HUES6 (cell line): Measurements from ENCODE around the gene NPHP4.

ENCODE experiments used
- H3K27ac ChIP-seq: 2 replicates; pipeline ENCODE4 v1.7.0; 2013; ENCODE audit warnings: low read depth, mild to moderate bottlenecking, low read length, inconsistent platforms
- H3K27me3 ChIP-seq: 2 replicates; pipeline ENCODE4 v1.6.1; 2013; ENCODE audit warnings: low read length; ENCODE audit not compliant: control insufficient read depth, insufficient read depth
- H3K36me3 ChIP-seq: 2 replicates; pipeline ENCODE4 v1.6.1; 2013; ENCODE audit warnings: low read length; ENCODE audit not compliant: control insufficient read depth, insufficient read depth
- H3K4me1 ChIP-seq: 2 replicates; pipeline ENCODE4 v1.6.1; 2013; ENCODE audit warnings: low read length; ENCODE audit not compliant: control insufficient read depth, insufficient read depth
- H3K4me3 ChIP-seq: 2 replicates; pipeline ENCODE4 v1.5.1; 2013; ENCODE audit warnings: low read depth, low read length
- H3K9ac ChIP-seq: one replicate; pipeline ENCODE4 v1.6.1; 2013; ENCODE audit warnings: mild to moderate bottlenecking, low read length
- H3K9me3 ChIP-seq: 2 replicates; pipeline ENCODE4 v1.6.1; 2013; ENCODE audit warnings: low read depth, low read length; ENCODE audit not compliant: control insufficient read depth, insufficient read depth

NPHP4 gene

GRCh38 chr1:6010554-6010953 lies 18.3 kb upstream of the NPHP4 start:
- Histone ChIP-seq H3K36me3 (no peaks in the 10 kb centered on the region), H3K4me1 (peaks cover 7% of the 10 kb centered on the region; the same call in 1 of the 2 replicates), H3K4me3 (no peak overlapping the region), H3K9ac (no peak overlapping the region), H3K27ac (no peak overlapping the region), H3K9me3 (no peaks in the 10 kb centered on the region), H3K27me3 (no peaks in the 10 kb centered on the region; the same call in 1 of the 2 replicates)

DNA sequence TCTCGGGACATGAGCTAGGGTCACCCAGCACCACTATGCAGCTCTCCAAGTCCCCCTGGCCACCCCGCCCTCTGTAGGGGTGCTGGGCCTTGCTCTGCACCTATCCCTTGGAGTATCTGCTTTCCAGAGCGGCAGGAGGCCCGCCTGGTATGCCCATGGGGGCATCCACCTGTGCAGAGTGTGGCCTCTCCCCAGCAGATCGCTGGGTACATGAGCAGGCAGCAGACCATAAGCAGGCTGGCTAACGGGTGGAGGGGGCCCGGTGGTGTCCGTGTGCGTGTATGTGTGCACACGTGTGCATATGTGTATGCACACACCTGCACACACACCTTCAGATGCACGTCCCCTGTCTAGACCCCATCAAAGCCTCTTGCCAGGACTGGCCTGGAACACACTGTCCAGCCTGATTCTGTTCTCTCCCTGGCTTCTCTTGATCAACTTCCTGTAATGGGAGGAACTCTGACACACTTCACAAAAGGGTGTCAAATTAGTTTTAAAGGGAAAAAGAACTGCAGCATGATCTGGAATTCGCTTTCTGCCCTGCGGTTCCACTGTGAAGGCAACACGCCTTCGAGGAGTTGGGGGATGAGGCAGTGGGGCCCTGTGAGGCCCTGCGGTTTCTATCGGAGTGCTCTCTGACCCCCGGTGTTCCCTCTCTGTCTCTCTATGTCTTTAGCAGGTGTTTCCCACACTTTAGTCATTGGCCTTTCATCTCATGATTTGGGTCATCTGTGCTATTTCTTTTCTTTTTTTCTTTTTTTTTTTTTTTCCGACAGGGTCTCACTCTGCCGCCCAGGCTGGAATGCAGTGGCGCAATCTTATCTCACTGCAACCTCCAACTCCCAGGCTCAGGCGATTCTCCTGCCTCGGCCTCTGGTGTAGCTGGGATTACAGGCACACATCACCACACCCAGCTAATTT lies 17.2 kb upstream of the NPHP4 start:
- H3K4me3 ChIP-seq = no peak overlapping the region

DNA sequence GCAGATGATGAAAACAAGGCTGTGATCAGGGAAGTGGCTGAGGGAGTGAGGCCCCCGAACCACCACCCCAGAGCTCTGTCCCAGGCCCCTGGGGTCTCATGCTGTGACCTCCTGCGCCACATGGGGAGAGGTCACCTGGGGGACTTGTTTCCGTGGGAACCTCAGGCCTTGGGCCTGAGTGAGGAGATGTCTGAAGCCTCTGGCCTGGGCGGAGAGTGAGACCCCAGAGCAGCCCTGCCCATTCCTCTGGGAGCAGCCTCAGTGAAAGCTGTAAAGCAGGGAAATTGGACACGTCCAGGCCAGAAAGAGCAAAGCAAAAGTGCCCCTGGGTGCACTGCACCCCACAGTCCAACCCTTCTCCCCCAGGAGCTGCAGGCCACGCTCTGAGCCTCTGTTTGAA lies 16.5 kb upstream of the NPHP4 start:
- Histone ChIP-seq H3K9me3 (no peaks in the 10 kb centered on the region), H3K36me3 (no peaks in the 10 kb centered on the region), H3K4me3 (no peak overlapping the region), H3K27ac (no peak overlapping the region), H3K9ac (no peak overlapping the region), H3K27me3 (peaks cover 1% of the 10 kb centered on the region; the same call in 1 of the 2 replicates), H3K4me1 (peaks cover 15% of the 10 kb centered on the region; the same call in 1 of the 2 replicates)

More for the DNA sequence above, 17.2 kb upstream of the NPHP4 start:
- Histone ChIP-seq H3K27ac (no peak overlapping the region), H3K9ac (no peak overlapping the region), H3K9me3 (no peaks in the 10 kb centered on the region), H3K36me3 (no peaks in the 10 kb centered on the region), H3K27me3 (no peaks in the 10 kb centered on the region; the same call in 1 of the 2 replicates), H3K4me1 (peaks cover 8% of the 10 kb centered on the region; the same call in 1 of the 2 replicates)

GRCh38 chr1:6008084-6008415 lies 15.8 kb upstream of the NPHP4 start:
- Histone ChIP-seq H3K27me3 (peaks cover 8% of the 10 kb centered on the region; the same call in 1 of the 2 replicates), H3K4me3 (no peak overlapping the region), H3K9me3 (no peaks in the 10 kb centered on the region), H3K36me3 (no peaks in the 10 kb centered on the region), H3K4me1 (peaks cover 21% of the 10 kb centered on the region), H3K9ac (no peak overlapping the region), H3K27ac (no peak overlapping the region)

GRCh38 chr1:6007318-6008083 lies 15.3 kb upstream of the NPHP4 start:
- Histone ChIP-seq H3K4me1 (peaks cover 27% of the 10 kb centered on the region), H3K27ac (no peak overlapping the region), H3K9me3 (no peaks in the 10 kb centered on the region), H3K4me3 (no peak overlapping the region), H3K36me3 (no peaks in the 10 kb centered on the region), H3K9ac (no peak overlapping the region), H3K27me3 (peaks cover 13% of the 10 kb centered on the region; the same call in 1 of the 2 replicates)

DNA sequence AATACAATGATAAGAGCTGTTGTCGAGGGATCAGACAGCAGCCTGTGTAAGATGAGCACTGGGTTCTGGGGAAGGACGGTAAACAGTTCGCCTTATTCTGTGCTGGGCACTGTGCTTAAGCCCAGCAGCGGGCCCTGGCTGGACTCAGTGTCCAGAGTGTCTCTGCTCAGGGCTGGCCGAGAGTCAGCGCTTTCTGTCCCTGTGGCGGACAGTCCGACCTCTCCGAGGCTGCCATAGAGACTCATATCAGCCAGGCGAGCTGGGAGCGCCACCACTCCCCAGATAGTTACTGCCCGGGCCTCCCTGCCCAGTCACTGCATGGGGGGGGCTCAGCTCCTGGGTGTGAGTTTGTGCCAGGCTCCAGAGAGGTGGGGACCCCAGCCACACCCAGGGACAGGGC lies 14.7 kb upstream of the NPHP4 start:
- Histone ChIP-seq H3K27ac (no peak overlapping the region), H3K4me1 (peaks cover 33% of the 10 kb centered on the region), H3K4me3 (no peak overlapping the region), H3K36me3 (no peaks in the 10 kb centered on the region), H3K9ac (no peak overlapping the region), H3K9me3 (no peaks in the 10 kb centered on the region), H3K27me3 (peaks cover 16% of the 10 kb centered on the region; the same call in 1 of the 2 replicates)

GRCh38 chr1:6005276-6005917 lies 13.2 kb upstream of the NPHP4 start:
- Histone ChIP-seq H3K27me3 (peaks cover 16% of the 10 kb centered on the region; the same call in 1 of the 2 replicates), H3K4me3 (no peak overlapping the region), H3K9ac (no peak overlapping the region), H3K9me3 (no peaks in the 10 kb centered on the region), H3K27ac (no peak overlapping the region), H3K36me3 (no peaks in the 10 kb centered on the region), H3K4me1 (peaks cover 36% of the 10 kb centered on the region)

DNA sequence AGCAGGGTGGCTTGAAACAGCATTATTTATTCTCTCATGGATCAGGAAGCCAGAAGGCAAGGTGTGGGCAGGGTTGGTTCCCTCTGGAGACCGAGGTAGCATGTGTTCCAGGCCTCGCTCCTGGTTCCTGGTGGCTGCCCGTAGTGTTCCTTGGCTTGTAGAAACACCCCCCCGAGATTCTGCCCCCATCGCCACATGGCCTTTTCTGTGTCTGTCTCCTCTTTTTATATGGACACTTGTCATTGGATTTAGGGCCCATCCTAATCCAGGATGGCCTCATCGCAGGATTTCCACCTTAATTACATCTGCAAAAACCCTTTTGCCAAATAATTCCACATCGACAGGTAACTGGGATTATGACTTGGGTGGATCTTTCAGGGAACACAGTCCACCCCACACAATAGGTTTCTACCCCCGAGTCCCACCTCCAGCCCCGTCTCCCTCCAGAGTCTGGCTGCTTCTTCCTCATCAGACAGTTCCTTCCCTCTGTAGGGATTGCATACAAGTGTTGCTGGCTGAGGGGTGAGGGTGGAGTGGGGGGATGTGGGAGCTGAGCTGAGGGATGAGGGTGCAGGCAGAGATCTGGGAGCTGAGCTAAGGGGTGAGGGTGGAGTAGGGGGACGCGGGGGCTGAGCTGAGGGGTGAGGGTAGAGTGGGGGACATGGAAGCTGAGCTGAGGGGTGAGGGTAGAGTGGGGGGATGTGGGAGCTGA lies 12.3 kb upstream of the NPHP4 start:
- Histone ChIP-seq H3K36me3 (no peaks in the 10 kb centered on the region), H3K9me3 (no peaks in the 10 kb centered on the region), H3K27me3 (peaks cover 16% of the 10 kb centered on the region; the same call in 1 of the 2 replicates), H3K9ac (no peak overlapping the region), H3K4me1 (peaks cover 36% of the 10 kb centered on the region), H3K4me3 (no peak overlapping the region), H3K27ac (no peak overlapping the region)

- H3K9me3 ChIP-seq = no peaks in the 10 kb centered on the region
- peaks cover 36% of the 10 kb centered on the region for H3K4me1 ChIP-seq
- no peak overlapping the region for H3K27ac ChIP-seq
- no peak overlapping the region for H3K9ac ChIP-seq
- H3K36me3 ChIP-seq = no peaks in the 10 kb centered on the region
- no peak overlapping the region for H3K4me3 ChIP-seq
- peaks cover 16% of the 10 kb centered on the region; the same call in 1 of the 2 replicates for H3K27me3 ChIP-seq
These were observed 11.6 kb upstream of the NPHP4 start for GRCh38 chr1:6003568-6004411.
